GM19463 (cell line): Measurements from ENCODE around the gene DOLK.

ENCODE experiments used
- ATAC-seq: cut with Tn5 transposase; IDR thresholded peaks from one replicate; pipeline ENCODE4 v1.9.1; 2021; ENCODE audit warnings: mild to moderate bottlenecking, moderate library complexity; ENCODE audit not compliant: unreplicated experiment

DOLK gene

GRCh38 chr9:128936171-128936865, 11.1 kb downstream of the DOLK start:
- ATAC-seq: no peak

GRCh38 chr9:128933731-128934130, 13.7 kb downstream of the DOLK start:
- ATAC-seq: no peak

- ATAC-seq: no peak
Observed at GRCh38 chr9:128929560-128929959, 17.8 kb downstream of the DOLK start.

GRCh38 chr9:128928624-128929023, 18.8 kb downstream of the DOLK start:
- ATAC-seq: no peak

- ATAC-seq: no peak
Observed at GRCh38 chr9:128927731-128928411, 19.5 kb downstream of the DOLK start.

GRCh38 chr9:128923493-128923883, 23.9 kb downstream of the DOLK start:
- no peak for ATAC-seq

GRCh38 chr9:128921881-128922763, 25.3 kb downstream of the DOLK start:
- ATAC-seq: no peak

- no peak for ATAC-seq
Observed at GRCh38 chr9:128920381-128921058, 26.9 kb downstream of the DOLK start, which contains the start of gene PHYHD1. Gene PHYHD1 (plus strand): TSS chr9:128920982. CDS start chr9:128922324, 1,342 bp downstream.

GRCh38 chr9:128919402-128920089, 27.9 kb downstream of the DOLK start:
- ATAC-seq: no peak

GRCh38 chr9:128918921-128919320, 28.5 kb downstream of the DOLK start:
- ATAC-seq: no peak

GRCh38 chr9:128917151-128917849, 30.1 kb downstream of the DOLK start:
- ATAC-seq: no peak

- no peak for ATAC-seq
Observed at GRCh38 chr9:128916745-128917144, 30.7 kb downstream of the DOLK start.

- no peak for ATAC-seq
Observed at GRCh38 chr9:128916204-128916603, 31.2 kb downstream of the DOLK start.

GRCh38 chr9:128913995-128914772, 33.2 kb downstream of the DOLK start:
- ATAC-seq: no peak

- no peak for ATAC-seq
Observed at GRCh38 chr9:128913048-128913900, 34.1 kb downstream of the DOLK start.

- ATAC-seq: no peak
Observed at GRCh38 chr9:128912270-128912853, 35.0 kb downstream of the DOLK start.

- ATAC-seq: no peak
Observed at GRCh38 chr9:128911529-128912035, 35.8 kb downstream of the DOLK start.
